Measurements from ENCODE around the gene SLIT3. TPM values are rescaled to one million over a fixed set of nuclear protein-coding genes. Genes with fewer than 3 reads are reported as not detected.

Gene SLIT3
- total and polyA plus RNA-seq, 2 donors = 8.4 to 9.2 TPM

DNA sequence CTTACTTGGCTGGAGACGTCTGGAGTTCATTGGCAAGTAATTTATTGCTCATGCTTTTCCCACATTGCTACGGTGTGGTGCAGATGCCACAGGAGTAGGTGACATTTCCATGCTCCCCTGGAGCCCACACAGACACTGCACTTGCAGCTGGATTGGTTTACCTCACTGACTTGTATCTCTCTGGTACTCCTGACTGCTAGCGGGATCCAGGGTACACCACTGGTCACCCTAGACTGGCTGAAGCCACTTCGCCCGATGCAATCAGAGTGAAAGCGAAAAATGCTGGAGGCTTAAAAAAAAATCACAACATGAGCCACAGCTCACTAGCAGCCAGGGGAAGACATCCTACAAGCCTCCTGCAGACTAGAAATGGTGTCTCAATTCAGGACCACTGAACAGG, 32.6 kb upstream of the SLIT3 start:
- Histone ChIP-seq H3K27me3 (ENCODE audit: control insufficient read depth in 2 of 2, insufficient read depth in 1 of 2, low read length in 1 of 2) (no peaks in the 10 kb centered on the region), H3K4me3 (ENCODE audit: low read length in 2 of 2) (no peak overlapping the region), H3K27ac (ENCODE audit: low read depth in 1 of 2, low read length in 1 of 2) (no peak overlapping the region), H3K9me3 (ENCODE audit: control insufficient read depth in 2 of 2, insufficient read depth in 1 of 2, low read length in 1 of 2) (no peaks in the 10 kb centered on the region), H3K36me3 (ENCODE audit: control insufficient read depth in 2 of 2, insufficient read depth in 2 of 2, low read length in 1 of 2) (no peaks in the 10 kb centered on the region), H3K4me1 (ENCODE audit: control insufficient read depth in 2 of 2, insufficient read depth in 2 of 2, low read length in 2 of 2) (no peaks in the 10 kb centered on the region)
- no peak for DNase-seq (ENCODE audit: low read depth in 6 of 9, low spot score in 9 of 9)
- WGBS = 89% methylated on average over 6 of the region's 6 CpGs

- Histone ChIP-seq H3K27me3 (ENCODE audit: control insufficient read depth in 2 of 2, insufficient read depth in 1 of 2, low read length in 1 of 2) (no peaks in the 10 kb centered on the region), H3K4me1 (ENCODE audit: control insufficient read depth in 2 of 2, insufficient read depth in 2 of 2, low read length in 2 of 2) (no peaks in the 10 kb centered on the region), H3K9me3 (ENCODE audit: control insufficient read depth in 2 of 2, insufficient read depth in 1 of 2, low read length in 1 of 2) (no peaks in the 10 kb centered on the region), H3K27ac (ENCODE audit: low read depth in 1 of 2, low read length in 1 of 2) (no peak overlapping the region), H3K4me3 (ENCODE audit: low read length in 2 of 2) (no peak overlapping the region), H3K36me3 (ENCODE audit: control insufficient read depth in 2 of 2, insufficient read depth in 2 of 2, low read length in 1 of 2) (no peaks in the 10 kb centered on the region)
- DNase-seq (ENCODE audit: low read depth in 6 of 9, low spot score in 9 of 9) = no peak
- WGBS = 90% methylated on average over 4 of the region's 4 CpGs
These were observed 30.4 kb upstream of the SLIT3 start for GRCh38 chr5:169331292-169331852.

DNA sequence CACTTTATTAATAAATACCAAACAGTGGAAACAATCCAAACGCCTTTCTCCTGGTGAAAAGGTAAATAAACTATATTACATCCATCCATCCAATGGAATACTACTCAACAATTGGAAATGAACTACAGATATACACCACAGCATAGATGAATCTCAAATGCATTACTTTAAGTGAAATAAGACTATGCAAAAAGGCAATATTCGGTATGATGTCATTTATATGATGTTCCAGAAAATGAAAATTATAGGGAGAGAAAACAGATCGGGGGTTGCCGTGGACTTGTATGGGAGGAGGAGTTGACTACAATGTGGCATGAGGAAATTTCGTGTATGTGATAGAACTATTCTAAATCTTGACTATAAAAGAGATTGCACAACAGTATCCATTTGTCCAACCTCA, 27.5 kb upstream of the SLIT3 start:
- 92% methylated on average over 5 of the region's 5 CpGs for WGBS
- no peaks in the 10 kb centered on the region for H3K36me3 ChIP-seq (ENCODE audit: control insufficient read depth in 2 of 2, insufficient read depth in 2 of 2, low read length in 1 of 2)
- no peaks in the 10 kb centered on the region for H3K27me3 ChIP-seq (ENCODE audit: control insufficient read depth in 2 of 2, insufficient read depth in 1 of 2, low read length in 1 of 2)
- H3K27ac ChIP-seq (ENCODE audit: low read depth in 1 of 2, low read length in 1 of 2) = no peak overlapping the region
- no peaks in the 10 kb centered on the region for H3K4me1 ChIP-seq (ENCODE audit: control insufficient read depth in 2 of 2, insufficient read depth in 2 of 2, low read length in 2 of 2)
- H3K9me3 ChIP-seq (ENCODE audit: control insufficient read depth in 2 of 2, insufficient read depth in 1 of 2, low read length in 1 of 2) = no peaks in the 10 kb centered on the region
- no peak for DNase-seq (ENCODE audit: low read depth in 6 of 9, low spot score in 9 of 9)
- no peak overlapping the region for H3K4me3 ChIP-seq (ENCODE audit: low read length in 2 of 2)

DNA sequence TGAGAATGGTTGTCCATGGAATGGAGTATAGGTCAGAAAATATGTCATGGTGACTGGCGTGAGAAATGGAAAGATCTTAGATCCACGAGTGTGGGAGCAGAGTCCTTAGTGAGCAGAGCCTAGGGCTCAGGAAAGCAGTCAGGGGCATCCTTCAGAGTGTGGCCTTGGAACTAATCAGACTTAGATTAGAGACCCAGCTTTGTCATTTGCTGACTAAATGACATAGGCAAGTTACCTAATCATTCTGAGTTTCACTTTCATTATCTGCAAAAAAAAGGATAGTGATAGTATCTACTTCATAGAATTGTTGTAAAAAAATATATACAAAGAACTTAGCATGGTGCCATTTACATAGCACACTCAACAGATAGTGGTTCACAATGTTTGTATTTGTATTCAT, 24.3 kb upstream of the SLIT3 start:
- no peaks in the 10 kb centered on the region for H3K36me3 ChIP-seq (ENCODE audit: control insufficient read depth in 2 of 2, insufficient read depth in 2 of 2, low read length in 1 of 2)
- H3K4me3 ChIP-seq (ENCODE audit: low read length in 2 of 2) = no peak overlapping the region
- 90% methylated on average over 2 of the region's 2 CpGs for WGBS
- H3K27ac ChIP-seq (ENCODE audit: low read depth in 1 of 2, low read length in 1 of 2) = no peak overlapping the region
- DNase-seq (ENCODE audit: low read depth in 6 of 9, low spot score in 9 of 9) = no peak
- H3K27me3 ChIP-seq (ENCODE audit: control insufficient read depth in 2 of 2, insufficient read depth in 1 of 2, low read length in 1 of 2) = no peaks in the 10 kb centered on the region
- no peaks in the 10 kb centered on the region for H3K4me1 ChIP-seq (ENCODE audit: control insufficient read depth in 2 of 2, insufficient read depth in 2 of 2, low read length in 2 of 2)
- H3K9me3 ChIP-seq (ENCODE audit: control insufficient read depth in 2 of 2, insufficient read depth in 1 of 2, low read length in 1 of 2) = no peaks in the 10 kb centered on the region

GRCh38 chr5:169318556-169318955, 17.6 kb upstream of the SLIT3 start:
- no peak overlapping the region for H3K27ac ChIP-seq (ENCODE audit: low read depth in 1 of 2, low read length in 1 of 2)
- DNase-seq (ENCODE audit: low read depth in 6 of 9, low spot score in 9 of 9) = no peak
- WGBS = 98% methylated on average over 2 of the region's 2 CpGs
- no peaks in the 10 kb centered on the region for H3K4me1 ChIP-seq (ENCODE audit: control insufficient read depth in 2 of 2, insufficient read depth in 2 of 2, low read length in 2 of 2)
- H3K9me3 ChIP-seq (ENCODE audit: control insufficient read depth in 2 of 2, insufficient read depth in 1 of 2, low read length in 1 of 2) = no peaks in the 10 kb centered on the region
- no peaks in the 10 kb centered on the region for H3K27me3 ChIP-seq (ENCODE audit: control insufficient read depth in 2 of 2, insufficient read depth in 1 of 2, low read length in 1 of 2)
- no peaks in the 10 kb centered on the region for H3K36me3 ChIP-seq (ENCODE audit: control insufficient read depth in 2 of 2, insufficient read depth in 2 of 2, low read length in 1 of 2)
- H3K4me3 ChIP-seq (ENCODE audit: low read length in 2 of 2) = no peak overlapping the region

GRCh38 chr5:169307646-169308045, 6.7 kb upstream of the SLIT3 start:
- no peak overlapping the region for H3K4me3 ChIP-seq (ENCODE audit: low read length in 2 of 2)
- H3K4me1 ChIP-seq (ENCODE audit: control insufficient read depth in 2 of 2, insufficient read depth in 2 of 2, low read length in 2 of 2) = no peaks in the 10 kb centered on the region
- no peaks in the 10 kb centered on the region for H3K36me3 ChIP-seq (ENCODE audit: control insufficient read depth in 2 of 2, insufficient read depth in 2 of 2, low read length in 1 of 2)
- no peak overlapping the region for H3K27ac ChIP-seq (ENCODE audit: low read depth in 1 of 2, low read length in 1 of 2)
- 59% methylated on average over 2 of the region's 2 CpGs for WGBS
- no peaks in the 10 kb centered on the region for H3K9me3 ChIP-seq (ENCODE audit: control insufficient read depth in 2 of 2, insufficient read depth in 1 of 2, low read length in 1 of 2)
- peaks cover 3 to 8% of the 10 kb centered on the region in 2 donors for H3K27me3 ChIP-seq (ENCODE audit: control insufficient read depth in 2 of 2, insufficient read depth in 1 of 2, low read length in 1 of 2)
- DNase-seq (ENCODE audit: low read depth in 6 of 9, low spot score in 9 of 9) = no peak

- H3K9me3 ChIP-seq (ENCODE audit: control insufficient read depth in 2 of 2, insufficient read depth in 1 of 2, low read length in 1 of 2) = no peaks in the 10 kb centered on the region
- WGBS = 95% methylated on average over 4 of the region's 4 CpGs
- peaks cover 24 to 28% of the 10 kb centered on the region in 2 donors for H3K27me3 ChIP-seq (ENCODE audit: control insufficient read depth in 2 of 2, insufficient read depth in 1 of 2, low read length in 1 of 2)
- no peak for DNase-seq (ENCODE audit: low read depth in 6 of 9, low spot score in 9 of 9)
- H3K4me3 ChIP-seq (ENCODE audit: low read length in 2 of 2) = no peak overlapping the region
- H3K4me1 ChIP-seq (ENCODE audit: control insufficient read depth in 2 of 2, insufficient read depth in 2 of 2, low read length in 2 of 2) = peaks cover 0 to 2% of the 10 kb centered on the region in 2 donors
- no peak overlapping the region for H3K27ac ChIP-seq (ENCODE audit: low read depth in 1 of 2, low read length in 1 of 2)
- no peaks in the 10 kb centered on the region for H3K36me3 ChIP-seq (ENCODE audit: control insufficient read depth in 2 of 2, insufficient read depth in 2 of 2, low read length in 1 of 2)
These were observed 4.4 kb upstream of the SLIT3 start for GRCh38 chr5:169305366-169305765.

DNA sequence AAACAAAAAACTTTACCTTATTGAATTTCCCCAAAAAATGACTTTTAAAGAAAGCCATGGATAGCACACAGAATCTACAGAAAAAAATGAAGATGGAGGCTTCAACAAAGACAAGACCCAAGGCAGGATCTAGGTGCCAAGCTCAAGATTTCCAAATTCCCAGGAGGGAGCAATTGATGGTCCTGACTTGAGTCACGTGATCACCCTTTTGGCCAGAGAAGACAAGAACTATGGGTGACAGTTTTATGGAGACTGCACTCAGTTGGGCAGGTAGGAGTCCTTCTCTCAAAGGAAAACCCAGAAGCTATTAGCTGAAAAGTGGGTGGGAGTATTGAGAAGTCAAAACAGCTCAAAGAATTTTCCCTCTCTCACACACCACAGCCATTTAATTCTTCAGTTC, 3.2 kb upstream of the SLIT3 start:
- Histone ChIP-seq H3K27me3 (ENCODE audit: control insufficient read depth in 2 of 2, insufficient read depth in 1 of 2, low read length in 1 of 2) (peaks cover 35 to 40% of the 10 kb centered on the region in 2 donors), H3K36me3 (ENCODE audit: control insufficient read depth in 2 of 2, insufficient read depth in 2 of 2, low read length in 1 of 2) (no peaks in the 10 kb centered on the region), H3K4me3 (ENCODE audit: low read length in 2 of 2) (no peak overlapping the region), H3K4me1 (ENCODE audit: control insufficient read depth in 2 of 2, insufficient read depth in 2 of 2, low read length in 2 of 2) (peaks cover 0 to 2% of the 10 kb centered on the region in 2 donors), H3K27ac (ENCODE audit: low read depth in 1 of 2, low read length in 1 of 2) (no peak overlapping the region), H3K9me3 (ENCODE audit: control insufficient read depth in 2 of 2, insufficient read depth in 1 of 2, low read length in 1 of 2) (no peaks in the 10 kb centered on the region)
- no peak for DNase-seq (ENCODE audit: low read depth in 6 of 9, low spot score in 9 of 9)
- 91% methylated on average over 1 of the region's 1 CpG for WGBS

DNA sequence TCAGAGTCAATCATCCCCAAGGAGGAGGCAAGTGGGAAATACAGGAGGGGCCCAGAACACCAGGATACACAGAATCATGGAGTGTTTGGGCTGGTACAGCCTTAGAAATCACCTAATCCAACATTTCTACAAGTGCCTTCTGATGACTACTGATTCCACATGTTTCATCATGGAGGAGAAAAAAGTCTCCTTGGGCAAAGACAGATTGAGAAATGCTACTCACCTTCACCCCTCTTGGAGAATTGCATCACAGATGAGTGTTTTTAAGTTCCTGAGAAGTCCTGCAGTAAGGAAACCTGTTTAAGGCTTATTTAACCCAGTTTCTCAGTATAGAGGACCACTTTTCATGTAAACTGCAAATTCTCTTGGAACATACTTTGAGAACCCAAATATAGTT, 2.2 kb upstream of the SLIT3 start:
- Histone ChIP-seq H3K27me3 (ENCODE audit: control insufficient read depth in 2 of 2, insufficient read depth in 1 of 2, low read length in 1 of 2) (peaks cover 35 to 49% of the 10 kb centered on the region in 2 donors), H3K4me1 (ENCODE audit: control insufficient read depth in 2 of 2, insufficient read depth in 2 of 2, low read length in 2 of 2) (peaks cover 0 to 2% of the 10 kb centered on the region in 2 donors), H3K27ac (ENCODE audit: low read depth in 1 of 2, low read length in 1 of 2) (no peak overlapping the region), H3K9me3 (ENCODE audit: control insufficient read depth in 2 of 2, insufficient read depth in 1 of 2, low read length in 1 of 2) (no peaks in the 10 kb centered on the region), H3K4me3 (ENCODE audit: low read length in 2 of 2) (no peak overlapping the region), H3K36me3 (ENCODE audit: control insufficient read depth in 2 of 2, insufficient read depth in 2 of 2, low read length in 1 of 2) (no peaks in the 10 kb centered on the region)
- no peak for DNase-seq (ENCODE audit: low read depth in 6 of 9, low spot score in 9 of 9)

Data from thymus (tissue), 11 donors.